M059J (cell line): ENCODE measurements around the gene KRTAP13-1. TPM values are rescaled to one million over a fixed set of nuclear protein-coding genes. Genes with fewer than 3 reads are reported as not detected.
A peak's percentile ranks its signal among the peaks of the same experiment; 100 is the strongest.

Source experiments
- DNase-seq: peaks from one replicate; pipeline ENCODE4 v3.0.0-alpha.2; 2012; ENCODE audit warnings: low read depth
- total RNA-seq: library from RNA; depleted of rRNA; stranded (reverse); fragments of >200 nt; shearing (Covaris generic); gene quantifications from 2 replicates; pipeline ENCODE4 v1.2.3, GENCODE V29; 2014; rRNA removed

The KRTAP13-1 gene, protein sequence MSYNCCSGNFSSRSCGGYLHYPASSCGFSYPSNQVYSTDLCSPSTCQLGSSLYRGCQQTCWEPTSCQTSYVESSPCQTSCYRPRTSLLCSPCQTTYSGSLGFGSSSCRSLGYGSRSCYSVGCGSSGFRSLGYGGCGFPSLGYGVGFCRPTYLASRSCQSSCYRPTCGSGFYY
- total RNA-seq = not detected in 2 replicates

DNA sequence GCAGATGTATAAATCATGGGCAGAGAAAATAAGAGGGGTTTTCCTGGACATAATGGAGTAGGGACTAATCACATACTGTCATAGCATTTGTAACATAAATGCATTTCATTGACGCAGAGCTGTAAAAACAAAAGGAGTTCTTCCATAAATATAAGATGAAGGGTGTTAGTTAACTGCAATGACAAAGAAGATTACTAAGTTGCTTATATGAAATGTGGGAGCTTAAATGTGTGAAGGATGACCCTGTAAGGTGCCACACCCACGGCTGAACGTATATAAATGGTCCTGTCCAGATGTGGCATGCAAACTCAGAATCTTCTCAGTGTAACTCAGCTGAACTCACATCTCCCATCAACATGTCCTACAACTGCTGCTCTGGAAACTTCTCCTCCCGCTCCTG is at the start of gene KRTAP13-1:
Gene KRTAP13-1 (plus strand): TSS at position 301 of the 400 bp plus-strand sequence. CDS start 56 bp downstream, at position 357.
- no peak for DNase-seq

DNA sequence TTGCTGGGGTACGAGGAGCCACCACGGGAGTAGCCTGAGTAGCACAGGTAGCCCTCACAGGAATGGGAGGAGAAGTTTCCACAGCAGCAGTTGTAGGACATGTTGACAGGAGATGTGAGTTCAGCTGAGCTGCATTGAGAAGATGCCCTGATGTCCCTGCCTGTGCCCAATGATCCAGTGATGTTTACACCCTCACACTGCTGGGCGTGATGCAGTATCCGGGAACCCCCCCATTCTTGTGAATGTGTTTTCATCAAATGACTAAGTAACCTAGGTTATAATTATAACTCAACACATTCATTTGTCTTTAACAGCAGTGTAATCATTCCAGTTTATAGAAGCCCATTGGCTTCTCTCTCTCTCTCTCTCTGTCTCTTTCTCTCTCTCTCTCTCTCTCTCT is 47.3 kb upstream of the KRTAP13-1 start, which contains the start of gene KRTAP23-1:
Gene KRTAP23-1 (minus strand): TSS at position 101 of the 400 bp plus-strand sequence. CDS start 0 bp downstream, at position 101.
- no peak for DNase-seq

DNA sequence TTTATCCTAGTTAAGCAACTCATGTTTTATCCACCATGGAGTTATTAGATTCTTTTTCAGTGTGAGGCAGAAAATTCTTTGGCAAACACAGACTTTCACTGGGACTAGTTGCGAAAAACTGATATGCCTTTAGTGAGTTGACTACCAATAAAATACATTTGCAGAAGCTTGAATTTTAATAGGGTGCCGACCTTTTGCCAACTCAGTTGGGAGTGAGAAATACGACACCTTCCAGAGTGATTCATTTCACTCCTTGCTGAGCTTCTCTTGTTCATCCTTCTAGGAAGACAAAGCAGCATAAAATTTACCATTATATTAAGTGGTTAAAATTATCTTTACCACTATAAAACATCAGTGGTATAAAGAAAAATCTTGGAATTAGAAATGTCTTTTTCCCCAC is 46.3 kb upstream of the KRTAP13-1 start:
- DNase-seq = no peak

DNA sequence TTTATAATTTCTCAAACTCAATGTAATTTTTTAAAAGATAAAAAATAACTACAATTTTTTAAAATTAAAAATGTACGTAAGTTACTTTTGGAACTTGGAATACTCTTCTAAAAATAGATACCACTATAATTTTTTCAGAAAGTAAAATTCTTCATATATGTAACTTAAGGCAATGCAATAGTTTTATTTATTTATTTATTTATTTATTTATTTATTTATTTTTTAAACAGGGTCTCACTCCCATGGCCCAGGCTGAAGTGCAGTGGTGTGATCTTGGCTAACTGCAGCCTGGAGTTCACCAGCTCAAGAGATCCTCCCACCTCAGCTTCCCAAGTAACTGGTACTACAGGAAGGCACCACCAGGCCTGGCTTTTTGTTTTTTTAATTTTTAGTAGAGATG is 44.3 kb upstream of the KRTAP13-1 start:
- DNase-seq = no peak

DNA sequence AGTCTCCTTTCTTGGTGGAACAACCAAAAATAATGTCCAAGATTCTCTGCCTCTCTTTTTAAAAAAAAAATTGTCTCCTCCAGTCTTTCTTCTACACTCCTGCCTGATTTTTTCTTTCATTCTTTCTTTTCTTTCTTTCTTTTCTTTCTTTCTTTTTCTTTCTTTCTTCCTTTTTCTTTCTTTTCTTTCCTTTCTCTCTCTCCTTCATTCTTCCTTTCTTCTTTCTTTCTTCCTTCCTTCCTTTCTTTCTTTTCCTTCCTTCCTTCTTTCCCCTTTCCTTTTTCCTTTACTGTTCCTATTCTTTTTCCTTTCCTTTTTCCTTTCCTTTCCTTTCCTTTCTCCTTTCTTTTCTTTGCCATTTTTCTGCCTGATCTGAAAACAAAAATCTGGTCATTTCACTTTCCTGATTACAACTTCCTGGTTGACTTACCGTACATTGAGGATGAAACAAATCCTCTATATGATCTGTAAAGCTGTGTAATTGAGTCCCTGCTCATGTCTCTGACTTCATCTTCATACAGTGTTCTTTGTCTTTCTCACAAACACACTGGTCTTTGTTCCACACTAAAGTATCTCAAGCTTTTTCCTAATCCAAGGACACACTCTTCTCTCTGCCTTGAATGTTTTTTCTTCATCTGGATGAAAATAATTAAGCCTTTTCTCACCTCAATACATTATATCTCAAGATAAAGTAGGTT is 41.4 kb upstream of the KRTAP13-1 start:
- DNase-seq = no peak

DNA sequence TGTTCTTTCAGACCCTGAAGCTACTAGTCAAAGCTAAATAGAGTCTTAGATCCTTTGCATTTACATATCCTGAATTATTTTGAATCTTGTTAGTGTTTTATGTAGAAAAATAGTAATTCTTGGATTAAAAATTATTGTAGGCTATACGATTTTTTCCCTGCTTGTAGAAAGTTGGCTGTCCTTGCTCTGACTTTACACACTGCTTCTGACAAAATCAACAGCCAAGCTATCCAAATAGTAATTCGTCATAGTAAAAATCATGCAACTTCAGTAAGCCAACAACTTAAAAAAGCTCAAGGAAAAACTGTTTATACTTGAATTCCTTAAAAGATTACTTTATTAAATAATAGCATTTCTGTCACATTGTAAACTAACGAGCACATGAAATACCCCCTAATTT is 39.9 kb upstream of the KRTAP13-1 start:
- DNase-seq = no peak

DNA sequence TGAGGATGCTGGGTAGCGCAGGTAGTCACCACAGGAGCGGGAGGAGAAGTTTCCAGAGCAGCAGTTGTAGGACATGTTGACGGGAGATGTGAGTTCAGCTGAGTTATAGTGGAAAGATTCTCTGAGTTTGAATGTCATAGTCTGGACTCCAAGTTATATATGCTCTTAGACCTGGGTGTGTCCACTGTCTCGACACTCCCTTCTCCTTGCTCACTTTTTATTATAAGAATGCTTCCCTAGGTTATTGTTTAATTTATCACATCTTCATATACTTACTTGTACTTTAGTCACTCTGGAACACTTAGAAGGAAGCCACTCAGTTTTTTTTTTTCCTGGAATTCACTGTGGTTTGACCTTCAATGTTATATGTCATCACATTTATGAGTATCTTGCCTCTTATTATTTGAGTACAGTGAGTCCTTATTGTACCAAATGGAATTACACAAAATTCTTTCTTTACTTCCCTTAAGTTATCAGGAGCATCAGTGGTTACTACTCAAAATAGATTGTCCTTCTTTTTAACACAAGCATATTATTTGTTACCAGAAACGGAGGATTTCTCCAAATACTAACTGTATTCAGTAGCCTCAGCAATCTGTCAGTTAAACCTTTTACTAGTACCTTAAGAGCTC is 23.6 kb upstream of the KRTAP13-1 start, which contains the start of gene KRTAP13-2:
Gene KRTAP13-2 (minus strand): TSS at position 133 of the 632 bp plus-strand sequence. CDS start 58 bp downstream, at position 75.
- DNase-seq = no peak

DNA sequence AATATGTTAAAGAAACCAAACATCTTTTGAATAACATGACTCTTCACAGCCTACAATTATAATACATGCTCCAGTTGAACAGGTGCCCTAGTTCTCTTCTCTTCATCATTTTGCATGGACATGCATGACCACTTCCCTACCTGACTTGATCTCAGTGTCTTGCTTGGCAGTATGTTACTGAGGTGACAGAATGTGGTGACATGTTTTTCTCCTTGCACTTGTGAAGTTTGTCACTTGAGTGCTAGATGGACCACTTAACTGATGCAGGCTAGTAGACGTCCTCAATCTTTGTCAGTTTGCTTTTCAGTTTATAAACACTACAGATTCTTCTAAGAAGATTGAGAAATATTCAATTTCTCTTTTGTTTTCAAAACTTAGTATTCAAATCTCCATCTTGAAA is 13.6 kb upstream of the KRTAP13-1 start:
- DNase-seq = no peak

DNA sequence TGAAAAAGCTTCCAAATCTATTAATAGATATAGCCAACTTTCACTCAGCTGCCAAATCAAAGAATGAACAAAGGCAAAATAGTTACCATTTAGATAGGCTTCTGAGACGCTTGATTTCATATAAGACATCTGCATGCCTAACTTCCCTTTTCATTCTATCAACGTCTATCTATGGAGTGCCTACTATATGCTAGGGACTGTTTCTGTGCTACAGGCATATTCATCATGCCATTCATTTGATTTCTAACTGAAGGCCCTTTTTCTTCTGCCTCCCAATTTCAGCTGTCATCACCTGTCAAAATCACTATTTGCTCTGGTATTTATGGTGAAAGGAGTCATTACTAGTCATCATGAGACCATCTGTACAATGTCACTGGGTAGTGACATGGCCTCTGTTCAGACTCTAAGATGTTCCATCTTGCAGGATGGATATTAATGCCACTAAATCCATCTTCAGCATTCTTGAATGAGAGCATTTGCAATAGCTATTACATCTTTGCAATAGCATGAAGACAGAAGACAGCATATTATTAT is 4.3 kb upstream of the KRTAP13-1 start:
- no peak for DNase-seq

DNA sequence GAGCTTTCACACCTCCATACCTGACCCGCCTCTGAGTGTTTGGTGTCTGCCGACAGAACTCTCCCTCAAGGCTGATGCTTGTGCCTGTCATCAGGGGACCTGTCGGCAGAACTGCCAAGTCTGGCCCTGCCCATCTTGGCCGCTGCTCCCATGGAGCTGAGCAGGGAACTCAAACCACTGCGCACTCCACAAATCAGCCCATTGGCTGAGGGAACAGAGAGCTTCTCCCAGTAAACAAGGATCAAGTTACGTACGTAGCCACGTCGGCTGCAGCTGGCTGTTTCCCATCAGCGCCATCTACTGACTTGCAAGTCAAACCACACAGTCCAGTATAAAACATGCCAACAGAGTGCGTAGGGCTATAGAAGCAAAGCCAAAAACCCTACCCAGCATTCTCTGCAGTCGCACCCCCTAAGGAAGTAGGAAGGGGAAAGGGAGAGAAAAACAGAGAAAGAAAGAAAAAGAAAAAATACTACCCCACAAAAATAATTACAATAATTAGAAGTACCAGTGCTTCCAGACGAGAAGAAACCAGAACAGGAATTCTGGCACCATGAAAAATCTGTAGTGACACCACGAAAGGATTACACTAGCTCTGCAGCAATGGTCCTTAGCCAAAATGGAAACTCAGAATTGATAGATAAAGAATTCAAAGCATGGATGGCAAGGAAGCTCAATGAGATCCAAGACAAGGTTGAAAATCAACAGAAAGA is 13.1 kb downstream of the KRTAP13-1 start:
- peak; percentile 54 for DNase-seq

DNA sequence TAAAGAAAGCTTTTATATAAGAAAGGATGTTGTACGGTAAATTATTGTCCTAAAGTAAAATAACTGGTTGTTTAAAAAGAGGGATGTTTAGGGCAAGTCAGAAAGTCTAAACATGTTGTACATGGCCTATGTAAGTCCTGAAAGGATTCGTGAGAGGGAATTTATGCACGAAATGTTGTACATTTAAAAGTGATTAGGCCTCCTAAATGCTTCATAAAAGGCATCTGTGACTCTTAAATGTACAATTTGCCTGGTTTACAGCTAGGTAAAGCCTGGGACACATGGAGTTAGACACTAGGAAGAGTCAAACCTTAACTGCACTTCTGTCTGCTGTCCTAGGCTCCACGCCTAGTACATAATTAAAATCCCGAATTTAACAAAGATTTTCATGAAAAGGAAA is 20.2 kb downstream of the KRTAP13-1 start:
- DNase-seq = no peak

DNA sequence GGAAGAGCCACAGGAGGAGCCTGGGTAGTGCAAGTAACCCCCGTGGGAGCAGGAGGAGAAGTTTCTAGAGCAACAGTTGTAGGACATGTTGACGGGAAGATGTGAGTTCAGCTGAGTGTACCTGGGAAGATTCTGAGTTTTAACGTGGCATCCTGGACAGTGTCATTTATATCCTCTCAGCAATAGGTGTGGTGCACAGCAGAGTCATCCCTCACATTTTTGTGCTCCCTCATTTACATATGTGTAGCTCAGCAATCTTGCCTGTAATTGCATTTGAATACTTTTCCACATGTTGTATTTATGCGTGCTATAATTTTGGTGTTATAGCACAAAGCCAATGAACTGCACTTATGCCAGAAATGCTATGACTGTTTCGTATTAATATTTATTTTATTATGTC is 30.0 kb downstream of the KRTAP13-1 start, which contains the start of gene KRTAP13-3:
Gene KRTAP13-3 (minus strand): TSS at position 101 of the 400 bp plus-strand sequence. CDS start 14 bp downstream, at position 87.
- no peak for DNase-seq

DNA sequence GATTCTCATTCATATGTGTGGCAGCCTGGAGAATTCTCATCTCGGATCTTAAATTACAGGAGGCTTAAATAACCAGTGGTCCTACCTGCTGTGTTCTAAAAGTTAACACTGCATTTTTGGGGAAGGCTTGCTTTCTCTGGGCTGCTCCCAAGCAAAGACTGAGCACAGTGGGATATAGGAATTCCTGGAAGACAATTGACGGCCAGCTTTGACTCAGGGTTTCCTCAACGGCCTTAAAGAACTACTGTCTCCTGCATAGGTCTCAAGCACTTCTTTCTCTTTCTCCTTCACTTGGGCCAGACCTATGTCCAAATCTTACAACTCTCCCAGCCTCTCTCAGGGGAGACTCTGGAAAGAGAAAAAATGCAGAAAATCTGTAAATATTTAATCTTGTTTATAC is 30.9 kb downstream of the KRTAP13-1 start:
- no peak for DNase-seq

DNA sequence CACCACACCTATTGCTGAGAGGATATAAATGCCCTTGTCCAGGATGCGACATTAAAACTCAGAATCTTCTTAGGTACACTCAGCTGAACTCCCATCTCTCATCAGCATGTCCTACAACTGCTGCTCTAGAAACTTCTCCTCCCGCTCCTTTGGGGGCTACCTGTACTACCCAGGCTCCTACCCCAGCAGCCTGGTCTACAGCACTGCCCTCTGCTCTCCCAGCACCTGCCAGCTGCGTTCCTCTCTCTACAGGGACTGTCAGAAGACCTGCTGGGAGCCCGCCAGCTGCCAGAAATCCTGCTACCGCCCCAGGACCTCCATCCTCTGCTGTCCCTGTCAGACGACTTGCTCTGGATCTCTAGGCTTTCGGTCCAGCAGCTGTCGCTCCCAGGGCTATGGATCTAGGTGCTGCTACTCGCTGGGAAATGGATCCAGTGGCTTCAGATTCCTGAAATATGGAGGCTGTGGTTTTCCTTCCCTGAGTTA is 34.4 kb downstream of the KRTAP13-1 start, which contains the start of gene KRTAP13-4:
Gene KRTAP13-4 (plus strand): TSS at position 51 of the 486 bp plus-strand sequence. CDS start 56 bp downstream, at position 107.
- no peak for DNase-seq

DNA sequence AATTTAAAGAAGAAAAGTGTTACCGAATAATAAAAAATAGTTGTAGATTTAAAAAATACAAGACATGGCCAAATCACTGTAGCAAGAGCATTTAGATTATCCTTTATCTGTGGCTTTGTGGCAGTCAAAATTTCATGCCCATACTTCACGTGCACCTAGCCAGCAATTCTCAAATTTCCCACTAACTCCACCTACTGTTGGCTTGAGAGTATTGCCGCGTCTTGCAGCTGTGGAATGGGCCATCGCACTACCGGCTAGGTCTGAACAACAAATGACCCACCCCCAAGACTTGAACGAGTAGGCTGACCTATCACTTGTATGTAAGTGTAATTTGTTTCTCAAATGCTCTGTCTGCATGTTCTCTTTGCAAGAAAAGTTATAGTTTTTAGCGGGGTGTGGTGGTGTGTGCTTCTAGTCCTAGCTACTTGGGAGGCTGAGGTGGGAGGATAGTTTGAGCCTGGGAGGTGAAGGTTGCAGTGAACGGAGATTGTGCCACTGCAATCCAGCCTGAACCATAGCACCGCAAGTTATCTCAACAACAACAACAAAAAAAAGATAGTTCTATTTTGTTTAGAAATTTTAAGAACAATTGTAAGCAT is 38.3 kb downstream of the KRTAP13-1 start:
- DNase-seq = peak; percentile 9

DNA sequence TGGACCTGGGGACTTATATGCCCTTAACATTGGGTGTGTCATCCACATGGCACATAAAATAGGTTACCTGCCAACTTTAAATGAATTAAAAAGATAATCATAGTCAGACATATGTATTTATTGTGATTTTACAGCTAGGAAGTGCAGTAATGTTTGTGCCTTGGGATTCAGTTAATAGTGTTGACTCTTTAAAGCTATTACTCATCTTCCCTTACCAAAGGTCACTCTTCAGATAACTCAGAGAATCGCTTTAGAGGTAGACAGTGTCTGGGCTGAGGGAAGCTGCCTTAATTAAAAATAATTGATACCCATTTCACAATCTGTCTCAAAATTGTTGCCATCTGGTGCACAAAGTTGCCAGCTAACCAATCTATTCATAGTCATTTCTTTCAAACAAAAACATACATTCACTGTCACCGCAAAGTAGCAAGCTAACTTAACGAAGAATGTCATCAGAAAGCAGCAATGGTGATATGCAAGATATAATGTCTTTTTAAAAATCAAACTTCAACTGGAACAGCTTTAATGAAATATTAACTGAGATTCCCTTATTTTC is 41.3 kb downstream of the KRTAP13-1 start:
- DNase-seq = no peak

DNA sequence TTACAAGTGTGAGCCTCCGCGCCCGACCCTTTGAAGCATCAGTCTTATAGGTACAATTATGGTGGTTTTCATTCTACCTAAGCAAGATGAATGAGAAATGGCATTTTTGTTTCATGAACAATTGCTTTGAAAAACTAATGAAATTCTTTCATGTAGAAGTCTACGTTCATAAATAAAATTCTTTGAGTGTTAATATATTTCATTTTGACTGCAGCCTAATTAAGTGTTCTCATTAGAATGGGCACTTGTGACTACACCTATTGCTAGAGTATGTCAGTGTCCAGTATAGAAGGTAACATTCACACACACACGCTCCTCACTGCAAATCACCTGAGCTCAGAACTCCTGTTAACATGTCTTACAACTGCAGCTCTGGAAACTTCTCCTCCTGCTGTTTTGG is 44.1 kb downstream of the KRTAP13-1 start, which contains the start of gene KRTAP15-1:
Gene KRTAP15-1 (plus strand): TSS at position 301 of the 400 bp plus-strand sequence. CDS start 53 bp downstream, at position 354.
- DNase-seq = no peak

DNA sequence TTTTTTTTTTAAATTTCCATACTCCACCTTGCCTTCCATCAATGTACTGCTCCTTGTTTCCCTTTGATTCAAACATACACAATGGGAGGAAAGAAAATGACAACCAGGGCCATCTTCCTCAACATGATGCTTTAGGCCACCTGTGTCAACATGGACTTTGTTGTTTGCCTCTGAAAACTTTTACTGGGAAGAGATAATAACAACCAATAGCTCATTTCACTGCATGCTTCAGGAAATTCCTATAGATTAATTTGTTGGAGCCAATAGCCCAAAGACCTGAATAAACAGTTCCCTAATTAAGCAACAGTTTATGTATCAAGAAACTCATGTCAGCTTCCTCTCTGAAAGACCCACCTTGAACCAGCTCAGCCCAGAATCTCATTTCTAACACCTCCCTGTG is 47.4 kb downstream of the KRTAP13-1 start:
- DNase-seq = no peak

DNA sequence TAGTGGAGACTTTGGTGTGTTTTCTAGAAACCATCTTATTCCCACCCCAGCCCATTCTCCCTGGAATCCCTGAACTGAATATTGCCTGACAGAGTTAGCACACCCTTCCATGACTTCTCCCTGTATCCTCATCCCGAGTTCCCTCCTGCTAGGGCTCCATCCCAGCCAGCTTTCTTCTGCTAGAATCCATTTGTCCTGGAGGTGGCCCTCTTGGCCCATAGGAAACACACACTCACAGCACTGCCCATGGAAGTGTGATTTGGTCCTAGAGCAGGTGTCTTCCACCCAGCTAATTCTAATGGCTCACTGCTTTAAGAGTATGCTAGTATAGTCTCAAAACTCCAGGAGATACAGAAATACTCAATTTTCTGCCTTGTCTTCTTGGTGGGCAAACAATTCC is 48.4 kb downstream of the KRTAP13-1 start:
- DNase-seq = no peak
